ENCODE measurements around the gene EZH2. TPM values are rescaled to one million over a fixed set of nuclear protein-coding genes. Genes with fewer than 3 reads are reported as not detected.

The EZH2 gene
- total RNA-seq, 4 donors from 2014 or later: 1.0 to 3.7 (median 1.7) TPM

DNA sequence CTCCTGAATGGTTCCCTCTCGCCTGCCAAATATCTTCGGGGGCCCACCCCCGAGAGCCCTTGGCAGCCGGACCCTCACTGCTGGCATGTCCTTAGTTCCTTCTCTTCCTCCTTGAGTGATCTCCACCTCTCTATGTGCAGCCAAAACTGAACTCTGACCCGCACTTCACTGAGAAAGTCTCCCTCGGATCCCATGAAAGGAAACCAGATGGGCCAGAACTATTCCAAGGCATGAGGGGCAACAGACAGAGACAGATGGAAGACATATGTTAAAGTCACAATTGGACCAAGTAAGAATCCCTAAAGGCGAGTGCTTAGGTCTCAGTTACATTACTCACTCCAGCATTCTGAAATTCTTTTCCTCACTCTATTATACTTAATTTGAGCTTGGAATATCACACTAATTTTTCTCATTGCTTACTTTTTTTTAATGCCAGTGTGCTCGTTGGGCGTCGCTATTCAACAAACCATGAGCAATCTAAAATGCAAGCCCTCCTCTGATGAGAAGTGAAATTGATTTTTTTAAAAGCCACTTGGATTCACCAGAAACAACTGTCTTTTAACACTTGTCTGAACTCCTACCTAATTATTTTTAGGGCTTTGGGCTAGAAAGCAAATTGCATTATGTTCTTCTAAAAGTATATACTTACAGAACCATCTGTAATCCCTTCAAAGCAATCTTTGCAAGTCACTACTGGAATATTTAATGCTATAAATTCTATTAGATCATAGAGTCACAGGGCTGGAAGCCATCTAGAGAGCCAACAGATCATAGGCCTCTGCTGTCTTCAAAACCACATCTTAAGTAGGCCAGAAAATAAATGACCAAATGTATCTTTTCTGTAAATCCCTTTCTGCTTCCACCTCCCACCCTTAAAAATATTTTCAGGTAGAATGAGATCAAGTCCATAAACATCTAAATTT is 43.3 kb upstream of the EZH2 start:
- no peak for TF ChIP-seq POLR2A (IDR thresholded peaks at IDR 0.05)
- TF ChIP-seq, protein P1, sequence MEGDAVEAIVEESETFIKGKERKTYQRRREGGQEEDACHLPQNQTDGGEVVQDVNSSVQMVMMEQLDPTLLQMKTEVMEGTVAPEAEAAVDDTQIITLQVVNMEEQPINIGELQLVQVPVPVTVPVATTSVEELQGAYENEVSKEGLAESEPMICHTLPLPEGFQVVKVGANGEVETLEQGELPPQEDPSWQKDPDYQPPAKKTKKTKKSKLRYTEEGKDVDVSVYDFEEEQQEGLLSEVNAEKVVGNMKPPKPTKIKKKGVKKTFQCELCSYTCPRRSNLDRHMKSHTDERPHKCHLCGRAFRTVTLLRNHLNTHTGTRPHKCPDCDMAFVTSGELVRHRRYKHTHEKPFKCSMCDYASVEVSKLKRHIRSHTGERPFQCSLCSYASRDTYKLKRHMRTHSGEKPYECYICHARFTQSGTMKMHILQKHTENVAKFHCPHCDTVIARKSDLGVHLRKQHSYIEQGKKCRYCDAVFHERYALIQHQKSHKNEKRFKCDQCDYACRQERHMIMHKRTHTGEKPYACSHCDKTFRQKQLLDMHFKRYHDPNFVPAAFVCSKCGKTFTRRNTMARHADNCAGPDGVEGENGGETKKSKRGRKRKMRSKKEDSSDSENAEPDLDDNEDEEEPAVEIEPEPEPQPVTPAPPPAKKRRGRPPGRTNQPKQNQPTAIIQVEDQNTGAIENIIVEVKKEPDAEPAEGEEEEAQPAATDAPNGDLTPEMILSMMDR (IDR thresholded peaks at IDR 0.05 in 4 of 5, conservative IDR thresholded peaks at IDR 0.05 in 1 of 5): no peak
- Histone ChIP-seq H3K27ac (no peak overlapping the region), H3K4me3 (no peak overlapping the region), H3K4me1 (no peaks in the 10 kb centered on the region), H3K36me3 (no peaks in the 10 kb centered on the region), H3K27me3 (no peaks in the 10 kb centered on the region), H3K9me3 (no peaks in the 10 kb centered on the region)
- no peak for ATAC-seq
- in situ Hi-C loops (cut with MboI; ENCODE audit: low sequenced_read_pairs in 4 of 4) (no loop called here), intact Hi-C loops (cut with DNase I; ENCODE audit: low total_unique reads) (no loop called here)
- no peak for DNase-seq

DNA sequence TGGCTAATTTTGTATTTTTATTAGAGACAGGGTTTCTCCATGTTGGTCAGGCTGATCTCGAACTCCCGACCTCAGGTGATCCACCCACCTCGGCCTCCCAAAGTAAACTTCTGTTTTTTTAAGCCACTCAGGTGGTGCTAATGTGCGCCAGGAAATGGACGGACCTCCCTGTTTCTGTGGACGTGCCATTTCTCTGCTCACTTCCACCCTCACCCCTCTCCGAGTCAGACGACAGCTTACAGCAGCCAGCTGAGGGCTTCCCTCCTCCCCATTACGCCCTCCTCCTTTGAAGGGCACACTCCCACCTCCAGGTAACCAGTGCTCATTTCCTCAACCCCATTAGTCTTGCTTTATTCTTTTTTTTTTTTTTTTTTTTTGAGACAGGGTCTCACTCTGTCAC is 41.7 kb upstream of the EZH2 start:
- no peak overlapping the region for H3K27ac ChIP-seq
- intact Hi-C loops (cut with DNase I; ENCODE audit: low total_unique reads): no loop called here
- no peak for TF ChIP-seq POLR2A (IDR thresholded peaks at IDR 0.05)
- TF ChIP-seq, protein P1 (IDR thresholded peaks at IDR 0.05 in 4 of 5, conservative IDR thresholded peaks at IDR 0.05 in 1 of 5): no peak
- H3K27me3 ChIP-seq: no peaks in the 10 kb centered on the region
- DNase-seq (no peak), ATAC-seq (no peak)
- H3K4me1 ChIP-seq: no peaks in the 10 kb centered on the region
- in situ Hi-C loops (cut with MboI; ENCODE audit: low sequenced_read_pairs in 4 of 4): no loop called here
- H3K9me3 ChIP-seq: no peaks in the 10 kb centered on the region
- H3K4me3 ChIP-seq: no peak overlapping the region
- H3K36me3 ChIP-seq: no peaks in the 10 kb centered on the region

DNA sequence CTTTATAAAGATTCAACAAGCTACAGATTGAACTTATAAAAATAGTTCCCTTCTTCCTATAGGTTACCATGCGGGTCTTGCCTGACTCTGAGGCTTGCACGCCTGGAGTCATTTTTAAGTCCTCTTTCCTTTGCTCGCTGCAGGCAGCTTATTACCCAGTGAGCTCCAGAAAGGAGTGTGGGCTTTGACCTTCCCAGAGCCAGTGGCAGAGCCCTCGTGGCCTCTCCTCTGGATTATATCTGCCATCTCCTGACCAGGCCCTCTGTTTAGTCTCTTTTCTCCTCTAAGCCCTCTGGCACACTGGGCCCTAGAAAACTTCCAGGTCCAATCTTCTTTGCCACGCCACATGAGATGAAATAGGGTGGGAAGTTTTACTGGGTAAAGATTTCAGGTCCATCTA is 39.9 kb upstream of the EZH2 start:
- Histone ChIP-seq H3K27me3 (no peaks in the 10 kb centered on the region), H3K36me3 (no peaks in the 10 kb centered on the region), H3K27ac (no peak overlapping the region), H3K4me3 (no peak overlapping the region), H3K9me3 (no peaks in the 10 kb centered on the region), H3K4me1 (no peaks in the 10 kb centered on the region)
- DNase-seq: no peak
- intact Hi-C loops (cut with DNase I; ENCODE audit: low total_unique reads) (no loop called here), in situ Hi-C loops (cut with MboI; ENCODE audit: low sequenced_read_pairs in 4 of 4) (no loop called here)
- TF ChIP-seq, protein P1 (IDR thresholded peaks at IDR 0.05 in 4 of 5, conservative IDR thresholded peaks at IDR 0.05 in 1 of 5): no peak
- TF ChIP-seq POLR2A (IDR thresholded peaks at IDR 0.05): no peak
- no peak for ATAC-seq

DNA sequence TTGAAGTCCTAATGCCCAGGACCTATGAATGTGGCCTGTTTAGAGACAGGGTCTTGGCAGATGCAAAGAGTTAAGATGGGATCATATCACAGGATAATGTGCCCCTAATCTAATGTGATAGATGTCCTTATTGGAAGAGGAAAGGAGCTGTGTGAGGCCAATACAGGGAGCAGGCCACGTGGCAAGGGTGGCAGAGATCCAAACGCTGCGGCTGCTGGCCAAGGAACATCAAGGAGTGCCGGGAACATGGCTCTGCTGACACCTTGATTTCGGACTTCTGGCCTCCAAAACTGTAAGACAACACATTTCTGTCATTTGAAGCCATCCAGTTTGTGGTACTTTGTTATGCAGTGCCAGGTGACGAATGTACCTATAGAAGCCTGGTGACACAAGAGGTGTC is 37.7 kb upstream of the EZH2 start:
- intact Hi-C loops (cut with DNase I; ENCODE audit: low total_unique reads) (no loop called here), in situ Hi-C loops (cut with MboI; ENCODE audit: low sequenced_read_pairs in 4 of 4) (no loop called here)
- Histone ChIP-seq H3K36me3 (no peaks in the 10 kb centered on the region), H3K27ac (no peak overlapping the region), H3K4me3 (no peak overlapping the region), H3K4me1 (no peaks in the 10 kb centered on the region), H3K9me3 (no peaks in the 10 kb centered on the region), H3K27me3 (no peaks in the 10 kb centered on the region)
- no peak for DNase-seq
- TF ChIP-seq POLR2A (IDR thresholded peaks at IDR 0.05): no peak
- TF ChIP-seq, protein P1 (IDR thresholded peaks at IDR 0.05 in 4 of 5, conservative IDR thresholded peaks at IDR 0.05 in 1 of 5): no peak
- ATAC-seq: no peak
